Activated CD4-positive, alpha-beta T cell treated with anti-CD3 and anti-CD28 coated beads, Interleukin-2, amount 50 U/mL, for 24 hours (primary cell): ENCODE results near the gene GIT2.
"Not testable (repeated sequence)": the region's sequence is repeated elsewhere in the genome, so short reads cannot be mapped to it uniquely, and the experiment has no call there.

Experiments
- DNase-seq, 2 donors: peaks; one replicate each; pipeline ENCODE4 v3.0.0-alpha.2; 2020; ENCODE audit warnings: low read depth in 1 of 2, low spot score in 1 of 2

Gene GIT2

DNA sequence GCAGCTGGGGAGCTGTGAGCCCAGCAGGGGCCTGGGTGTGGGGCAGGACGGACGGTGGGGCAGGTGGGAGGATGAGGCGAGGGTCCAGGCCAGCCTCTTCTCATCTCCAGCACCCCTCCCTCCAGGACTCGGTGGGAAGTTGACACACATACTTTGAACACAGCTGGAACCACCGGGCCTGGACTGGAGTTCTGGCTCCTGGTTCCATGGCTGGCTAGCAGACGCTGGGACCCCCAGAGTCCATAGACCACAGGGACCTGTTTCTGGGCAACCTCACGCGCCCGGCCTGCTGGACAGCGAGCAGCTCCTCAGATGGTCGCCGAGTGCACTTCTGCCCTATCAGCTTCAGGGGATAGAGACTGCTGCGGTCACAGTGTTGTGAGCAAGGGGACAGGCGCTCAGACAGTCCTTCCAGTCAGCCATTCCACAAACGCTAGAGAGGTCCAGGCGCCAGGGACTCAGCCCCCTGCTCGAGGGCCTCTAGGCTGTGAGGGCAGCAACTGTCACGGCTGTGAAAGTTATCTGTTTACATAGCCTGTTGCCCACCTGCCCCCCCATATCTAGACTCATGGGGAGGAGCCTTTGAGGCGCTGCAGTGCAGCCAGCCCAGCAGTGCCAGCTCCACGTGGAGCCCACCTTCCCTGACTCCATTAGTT lies 70.9 kb downstream of the GIT2 start:
- no peak for DNase-seq

DNA sequence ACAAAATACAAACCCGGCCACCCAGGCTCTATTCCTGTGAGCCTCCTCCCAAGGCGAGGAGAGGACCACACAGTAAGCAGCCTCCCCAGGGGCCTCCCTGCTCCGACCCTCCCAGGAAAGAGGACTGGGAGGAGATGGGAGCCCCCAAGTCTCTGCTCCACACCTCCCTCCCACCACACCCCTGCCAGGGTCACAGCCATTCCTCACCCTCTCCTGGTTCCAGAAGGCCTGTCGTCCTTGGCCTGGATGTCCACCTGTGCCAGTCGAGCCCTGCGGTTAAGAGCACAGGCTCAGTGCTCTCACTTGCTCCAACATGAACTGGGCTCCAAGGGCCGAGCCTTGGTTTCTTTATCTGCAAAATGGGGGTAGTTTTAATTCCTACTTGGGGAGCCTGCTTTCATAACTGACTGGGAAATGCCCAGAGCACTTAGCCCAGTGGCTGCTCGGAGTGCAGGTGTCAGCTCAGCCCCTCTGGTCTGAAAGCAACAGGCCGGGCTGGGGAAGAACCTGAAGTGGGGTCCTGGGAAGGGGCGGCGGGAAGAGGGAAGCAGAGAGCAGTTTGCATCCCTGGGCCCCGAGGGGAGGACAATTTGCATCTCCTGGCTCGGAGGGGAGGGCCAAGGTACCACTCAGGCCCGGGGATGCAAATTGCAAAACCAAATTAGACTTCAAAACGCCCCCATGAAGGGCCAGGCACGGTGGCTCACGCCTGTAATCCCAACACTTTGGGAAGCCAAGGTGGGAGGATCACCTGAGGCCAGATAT lies 72.5 kb downstream of the GIT2 start:
- DNase-seq = no peak

DNA sequence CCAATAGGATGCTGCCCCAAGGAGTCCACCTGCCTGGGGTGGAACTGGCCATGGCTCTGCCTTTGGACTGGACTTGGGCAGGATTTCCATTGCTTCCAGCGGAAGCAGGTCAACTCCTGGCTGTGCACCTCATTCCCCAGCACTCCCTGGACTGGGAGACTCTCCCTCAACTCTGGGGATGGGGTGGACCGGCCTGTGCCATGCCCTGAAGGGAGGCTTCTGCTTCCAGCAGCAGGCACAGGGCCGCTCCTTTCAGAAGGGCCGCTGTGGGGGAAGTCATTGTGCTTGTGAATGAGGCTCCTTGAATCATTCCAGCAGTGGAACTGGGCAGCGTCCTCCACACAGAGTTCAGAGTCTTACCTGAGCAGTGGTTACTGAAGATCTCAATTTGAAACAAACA lies 73.1 kb downstream of the GIT2 start:
- no peak for DNase-seq

DNA sequence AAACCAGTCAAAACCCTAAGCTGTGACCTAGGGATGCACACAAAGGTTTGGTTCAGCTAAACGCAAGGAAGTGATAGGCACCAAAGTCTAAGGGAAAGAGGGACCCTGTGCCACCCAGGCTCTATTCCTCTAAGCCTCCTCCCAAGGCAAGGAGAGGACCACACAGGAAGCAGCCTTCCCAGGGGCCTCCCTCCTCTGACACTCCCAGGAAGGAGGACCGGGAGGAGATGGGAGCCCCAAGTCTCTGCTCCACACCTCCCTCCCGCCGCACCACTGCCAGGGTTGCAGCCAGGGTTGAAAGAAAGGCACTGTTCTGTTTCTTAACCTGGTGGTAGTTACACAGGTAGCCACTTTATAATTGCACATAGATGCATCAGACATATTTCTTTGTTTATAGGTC lies 74.2 kb downstream of the GIT2 start:
- no peak for DNase-seq

DNA sequence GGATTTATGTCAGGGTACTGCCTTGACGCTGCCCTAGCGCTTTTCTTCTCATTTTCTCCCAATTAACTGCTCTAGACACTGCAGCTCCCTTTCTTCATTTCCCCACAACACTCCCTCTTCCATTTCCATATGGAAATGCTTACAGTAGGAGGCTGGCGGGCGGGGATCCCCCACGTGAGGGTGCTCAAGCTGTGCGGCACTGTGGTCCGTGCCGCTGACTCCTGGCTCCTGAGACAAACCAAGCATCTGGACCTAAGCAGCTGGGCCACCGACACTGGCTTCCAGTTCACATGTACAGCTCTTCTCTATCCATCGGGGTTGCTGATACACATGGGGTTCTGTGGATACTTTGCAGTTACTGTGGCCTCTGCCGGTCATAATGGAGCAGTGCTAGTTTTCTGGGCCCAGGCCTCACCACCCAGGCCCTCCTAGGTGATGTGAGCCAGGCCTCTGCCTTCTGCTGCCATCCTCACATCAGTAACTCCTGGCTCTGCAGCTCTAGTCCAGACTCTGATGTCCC lies 75.8 kb downstream of the GIT2 start:
- no peak for DNase-seq

DNA sequence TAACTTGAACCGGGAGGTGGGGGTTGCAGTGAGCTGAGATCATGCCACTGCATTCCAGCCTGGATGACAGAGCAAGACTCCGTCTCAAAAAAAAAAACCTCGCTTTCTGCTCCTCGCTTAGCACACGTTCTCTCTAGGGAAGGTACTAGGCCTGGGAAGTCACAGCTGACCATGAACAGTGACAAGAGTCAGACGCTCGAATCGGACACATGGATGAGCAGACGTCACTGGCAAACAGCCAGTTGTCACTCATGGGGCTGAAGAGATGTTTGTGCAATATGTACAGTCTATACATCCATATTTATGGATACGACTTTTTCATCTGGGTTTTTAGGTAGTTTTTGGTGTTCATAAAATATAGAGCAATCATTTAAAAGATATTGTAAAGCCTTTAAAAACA lies 76.7 kb downstream of the GIT2 start:
- DNase-seq = no peak

DNA sequence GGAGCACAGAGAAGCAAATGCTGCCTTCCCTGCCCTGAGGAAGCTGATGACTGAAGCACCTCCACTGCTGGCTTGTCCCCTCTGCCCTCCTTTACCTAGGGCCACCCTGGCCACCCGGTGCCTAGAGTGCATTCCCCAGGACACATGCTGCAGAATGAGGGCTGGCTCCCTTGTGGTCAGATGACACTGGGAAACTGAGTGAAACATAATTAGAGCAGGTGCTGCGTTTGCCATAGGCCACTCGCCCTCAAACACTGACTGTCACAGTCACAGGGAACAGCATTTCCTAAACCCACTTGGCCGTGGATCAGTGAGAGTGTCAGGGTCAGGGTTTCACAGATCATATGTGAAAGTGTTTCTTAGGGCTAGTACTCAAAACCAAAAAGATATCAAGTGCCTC lies 80.1 kb downstream of the GIT2 start:
- DNase-seq = no peak

DNA sequence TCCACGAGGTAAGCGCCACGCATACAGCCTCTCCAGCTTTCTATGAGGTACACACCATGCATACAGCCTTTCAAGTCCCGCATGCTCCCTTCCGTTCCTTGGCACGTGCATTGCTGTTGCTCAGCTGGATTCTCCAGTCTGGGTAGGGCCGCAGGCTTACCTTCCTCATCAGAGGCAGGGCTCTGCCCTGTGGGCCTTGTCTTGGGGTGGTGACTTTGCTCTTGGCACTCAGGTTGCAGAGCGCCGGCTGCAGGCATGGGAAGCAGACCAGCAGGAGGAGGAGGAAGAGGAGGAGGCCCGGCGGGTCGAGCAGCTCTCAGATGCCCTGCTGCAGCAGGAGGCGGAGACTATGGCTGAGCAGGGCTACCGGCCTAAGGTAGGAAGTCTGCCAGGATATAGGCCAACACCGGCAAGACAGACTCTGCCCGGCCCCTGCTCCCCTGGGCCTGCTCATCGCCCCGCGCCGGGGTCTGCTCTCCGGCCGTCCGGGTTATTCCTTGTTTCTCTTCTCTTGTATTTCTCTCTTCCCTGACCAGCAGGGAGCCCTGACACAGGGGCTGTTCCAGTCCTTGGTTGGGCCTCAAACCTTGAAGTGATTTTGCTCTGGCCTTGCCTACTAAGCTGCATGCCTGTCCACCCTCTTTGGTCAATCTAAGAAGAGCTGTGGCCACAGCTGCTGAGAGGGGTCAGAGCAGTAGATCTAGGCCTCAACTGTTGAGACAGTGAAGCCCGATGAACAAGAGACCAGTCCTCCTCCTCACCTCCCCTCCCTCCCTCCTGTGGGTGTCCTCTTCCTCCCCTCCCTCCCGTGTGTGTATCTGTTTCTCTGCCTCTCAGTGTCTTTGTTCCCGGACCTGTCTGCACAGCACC lies 80.8 kb downstream of the GIT2 start:
- DNase-seq = no peak

DNA sequence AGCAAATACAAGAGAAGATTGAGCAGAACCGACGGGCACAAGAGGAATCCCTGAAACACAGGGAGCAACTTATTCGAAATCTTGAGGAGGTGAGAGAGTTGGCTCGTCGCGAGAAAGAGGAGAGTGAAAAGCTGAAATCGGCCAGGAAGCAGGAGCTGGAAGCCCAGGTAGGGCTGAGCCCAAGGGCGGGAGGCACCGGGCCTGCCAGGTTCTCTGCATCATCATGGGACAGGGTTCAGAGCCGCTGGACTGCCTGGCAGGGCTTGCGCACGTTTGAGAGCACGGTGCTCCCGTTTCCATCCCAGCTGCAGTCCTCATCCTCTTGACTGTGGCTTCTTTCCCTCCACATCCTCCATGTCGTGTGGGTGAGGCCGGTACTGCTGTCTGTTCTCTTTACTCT lies 81.7 kb downstream of the GIT2 start:
- no peak for DNase-seq

DNA sequence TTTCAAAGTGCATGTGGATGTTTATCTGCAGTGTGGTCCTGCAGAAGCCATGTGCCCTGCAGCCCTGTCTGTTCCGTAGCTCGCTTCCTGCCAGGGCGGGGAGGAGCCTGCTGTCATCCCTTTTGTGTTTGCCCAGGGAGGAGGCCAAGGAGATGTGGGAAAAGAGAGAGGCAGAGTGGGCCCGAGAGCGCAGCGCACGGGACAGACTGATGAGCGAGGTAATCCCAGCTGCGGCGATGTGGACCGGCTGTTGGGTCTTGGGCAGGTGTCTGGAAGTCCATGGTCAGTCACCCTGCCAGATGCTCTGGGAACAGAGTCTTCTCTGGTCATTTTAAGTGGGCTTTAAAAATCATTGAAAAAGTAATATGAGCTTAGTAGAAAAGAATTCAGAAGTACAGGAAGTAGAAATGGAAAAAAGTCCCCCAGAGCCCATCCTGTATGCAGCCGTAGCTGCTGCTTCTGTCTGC lies 83.3 kb downstream of the GIT2 start:
- DNase-seq = no peak

DNA sequence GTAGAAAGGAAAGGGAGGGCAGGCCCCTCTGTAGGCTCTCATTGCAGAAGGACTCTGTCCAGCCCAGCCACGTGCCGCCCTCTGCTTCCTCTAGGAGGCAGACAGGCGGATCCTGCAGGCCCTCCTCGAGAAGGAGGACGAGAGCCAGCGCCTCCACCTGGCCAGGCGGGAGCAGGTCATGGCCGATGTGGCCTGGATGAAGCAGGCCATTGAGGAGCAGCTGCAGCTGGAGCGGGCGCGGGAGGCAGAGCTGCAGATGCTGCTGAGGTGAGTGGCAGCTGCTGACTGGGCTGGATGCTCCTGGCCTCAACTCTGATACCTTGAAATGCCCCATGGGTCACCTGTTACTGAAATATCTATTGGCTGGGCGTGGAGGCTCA lies 85.2 kb downstream of the GIT2 start:
- DNase-seq = no peak

DNA sequence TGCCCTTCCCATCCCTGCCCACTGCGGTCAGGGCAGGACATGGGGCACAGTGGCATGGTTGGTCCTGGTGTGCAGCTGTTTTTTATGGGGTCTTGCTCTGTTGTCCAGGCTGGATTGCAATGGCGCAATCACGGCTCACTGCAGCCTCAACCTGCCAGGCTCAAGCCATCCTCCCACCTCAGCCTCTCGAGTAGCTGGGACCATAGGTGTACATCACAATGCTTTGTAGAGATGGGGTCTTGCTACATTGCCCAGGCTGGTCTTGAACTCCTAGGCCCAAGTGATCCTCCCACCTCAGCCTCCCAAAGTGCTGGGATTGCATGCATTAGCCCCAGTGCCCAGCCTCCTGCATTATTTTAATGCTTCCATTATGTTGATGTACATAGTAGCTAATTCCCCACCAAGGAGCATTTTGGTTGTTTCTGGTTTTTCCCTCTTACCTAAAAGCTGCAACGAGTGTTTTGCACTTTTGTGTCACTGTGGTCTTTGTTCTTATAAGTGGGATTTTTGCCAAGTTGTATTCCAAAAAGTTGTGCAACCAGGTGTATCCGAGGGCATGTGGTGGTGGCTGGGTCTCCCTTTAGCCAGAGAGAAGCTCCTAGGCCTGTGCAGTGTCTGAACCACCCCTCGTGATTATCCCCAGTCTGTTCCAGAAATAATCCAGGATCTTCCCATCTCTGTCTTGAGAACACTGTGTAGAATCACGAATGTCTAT lies 85.8 kb downstream of the GIT2 start:
- no peak for DNase-seq

DNA sequence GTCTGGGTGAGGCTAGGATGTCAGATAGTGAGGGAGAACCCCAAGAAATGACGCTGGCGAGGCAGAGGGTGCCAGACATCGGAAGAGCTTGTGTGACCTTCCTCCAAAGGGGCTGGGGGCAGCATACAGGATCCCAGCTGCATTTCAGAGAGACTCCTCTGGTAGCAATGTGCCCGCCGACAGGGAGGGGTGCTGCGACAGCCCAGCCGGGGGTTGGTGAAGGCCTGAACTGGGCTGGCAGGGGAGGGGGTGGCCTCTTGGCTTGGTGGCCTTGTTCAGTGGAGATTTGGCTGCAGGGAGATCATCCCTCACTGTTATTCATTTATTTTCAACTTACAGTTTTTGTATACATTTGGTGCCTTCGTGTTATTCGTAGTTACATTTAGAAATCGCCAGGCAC lies 90.9 kb downstream of the GIT2 start:
- DNase-seq = no peak

DNA sequence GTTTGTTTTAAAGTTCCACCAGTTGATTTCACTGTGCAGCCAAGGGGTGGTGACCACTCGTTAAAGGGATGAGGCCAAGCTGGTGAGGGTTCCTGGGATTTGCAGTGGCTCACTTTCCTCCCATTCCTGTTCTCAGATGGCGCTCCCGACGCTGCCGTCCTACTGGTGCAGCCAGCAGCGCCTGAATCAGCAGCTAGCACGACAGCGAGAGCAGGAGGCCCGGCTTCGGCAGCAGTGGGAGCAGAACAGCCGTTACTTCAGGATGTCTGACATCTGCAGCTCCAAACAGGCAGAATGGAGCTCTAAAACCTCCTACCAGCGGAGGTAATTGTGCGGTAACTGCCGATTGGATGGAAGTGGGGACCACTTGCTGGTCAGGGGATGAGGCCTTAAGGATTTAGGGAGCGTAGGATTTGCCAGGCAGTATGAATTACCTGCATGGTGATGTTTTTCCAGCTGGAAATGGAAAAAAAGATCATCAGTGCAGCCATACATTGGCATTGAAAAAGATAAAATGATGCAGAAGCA lies 93.2 kb downstream of the GIT2 start:
- no peak for DNase-seq

DNA sequence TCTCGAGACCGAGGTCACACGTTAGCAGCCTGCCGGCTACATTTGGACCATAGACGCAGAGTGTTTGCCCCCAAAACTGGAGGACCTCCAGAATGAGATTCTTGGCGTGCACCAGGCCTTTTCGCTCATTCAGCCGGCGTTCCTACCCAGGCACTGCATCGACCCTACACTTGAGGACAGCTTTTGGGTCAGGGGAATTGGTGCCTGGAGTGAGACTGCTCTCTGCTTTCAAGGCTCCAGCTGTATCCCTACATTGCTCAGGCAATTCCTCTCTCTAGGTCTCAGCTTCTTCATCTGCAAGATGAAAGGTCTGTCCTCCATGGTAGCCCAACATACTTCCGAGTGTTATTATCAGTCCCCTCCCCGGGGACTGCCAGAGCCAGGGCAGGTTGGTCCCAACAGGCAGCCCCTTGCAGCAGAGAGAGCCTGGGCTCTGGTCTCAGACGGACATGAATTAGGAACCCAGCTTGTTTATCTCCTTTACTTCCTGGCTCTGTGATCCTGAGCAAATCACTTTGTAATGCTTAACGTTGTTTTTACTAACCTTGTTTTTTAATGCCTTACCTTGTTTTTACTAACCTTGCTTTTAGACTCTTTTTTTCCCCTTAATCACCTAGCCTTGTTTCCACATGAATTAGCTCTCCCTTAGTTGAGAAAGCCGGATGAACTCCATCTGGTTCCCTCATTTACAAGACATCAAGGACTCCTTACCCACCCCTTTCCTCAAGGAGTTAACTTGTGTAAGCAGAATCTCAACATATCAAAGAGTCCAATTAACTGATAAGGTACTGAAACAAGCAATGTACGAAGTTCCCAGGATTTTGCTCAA lies 95.2 kb downstream of the GIT2 start:
- DNase-seq = no peak

DNA sequence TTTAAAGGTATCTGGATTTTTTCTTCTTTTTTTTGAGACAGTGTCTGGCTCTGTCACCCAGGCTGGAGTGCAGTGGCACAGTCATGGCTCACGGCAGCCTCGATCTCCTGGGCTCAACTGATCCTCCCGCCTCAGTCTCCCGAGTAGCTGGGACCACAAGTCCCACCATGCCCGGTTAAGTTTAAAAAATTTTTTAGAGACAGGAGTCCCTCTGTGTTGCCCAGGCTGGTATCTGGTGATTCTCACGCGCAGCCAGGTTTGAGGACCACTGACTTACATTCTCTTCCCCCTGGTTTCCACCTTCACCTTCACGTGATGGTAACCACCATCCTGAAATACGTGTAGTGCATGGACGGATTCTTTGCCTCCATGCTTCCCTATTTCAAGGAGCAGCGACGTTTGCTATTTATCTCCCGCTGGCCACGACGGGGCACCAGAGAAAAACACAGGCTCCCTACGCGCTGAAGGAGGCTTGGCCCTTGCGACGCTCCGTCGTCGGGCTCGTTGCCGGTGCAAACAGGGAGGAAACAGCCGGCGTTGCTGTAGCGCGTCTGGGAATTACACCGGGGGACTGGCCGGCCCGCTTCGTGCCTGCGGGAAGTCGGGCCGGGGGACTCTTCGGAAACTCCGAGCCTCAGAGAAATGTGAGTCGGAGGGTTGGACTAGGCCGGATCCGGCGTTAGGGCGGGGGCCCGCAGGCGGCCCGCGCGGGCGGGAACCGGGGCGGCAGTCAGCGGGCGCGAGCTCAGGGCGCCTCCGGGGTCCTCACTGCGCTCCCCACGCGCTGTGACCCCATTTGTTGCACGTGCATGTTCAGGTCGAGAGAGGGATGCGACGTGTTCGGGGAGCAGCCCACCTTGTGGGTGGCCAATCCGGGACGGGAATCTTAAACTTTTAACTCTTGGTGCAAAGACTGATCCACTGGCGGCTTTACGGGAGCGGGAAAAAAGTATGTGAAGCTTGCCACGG lies 96.1 kb downstream of the GIT2 start, which contains the start of gene TCHP:
Gene TCHP (plus strand): TSS at position 492 of the 969 bp plus-strand sequence. CDS start 2,753 bp downstream, outside the sequence.
- peak; percentile 49 to 59 for DNase-seq

DNA sequence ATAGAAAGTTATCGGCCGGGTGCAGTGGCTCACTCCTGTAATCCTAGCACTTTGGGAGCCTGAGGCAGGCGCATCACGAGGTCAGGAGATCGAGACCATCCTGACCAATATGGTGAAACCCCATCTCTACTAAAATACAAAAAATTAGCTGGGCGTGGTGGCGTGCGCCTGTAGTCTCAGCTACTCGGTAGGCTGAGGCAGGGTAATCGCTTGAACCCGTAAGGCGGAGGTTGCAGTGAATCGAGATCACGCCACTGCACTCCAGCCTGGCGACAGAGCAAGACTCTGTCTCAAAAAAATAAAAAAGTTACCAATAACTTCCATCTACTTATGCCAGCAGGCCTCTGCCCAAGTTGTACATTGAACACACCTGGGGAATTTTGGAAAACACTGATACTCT lies 96.8 kb downstream of the GIT2 start:
- not testable (repeated sequence) for DNase-seq

DNA sequence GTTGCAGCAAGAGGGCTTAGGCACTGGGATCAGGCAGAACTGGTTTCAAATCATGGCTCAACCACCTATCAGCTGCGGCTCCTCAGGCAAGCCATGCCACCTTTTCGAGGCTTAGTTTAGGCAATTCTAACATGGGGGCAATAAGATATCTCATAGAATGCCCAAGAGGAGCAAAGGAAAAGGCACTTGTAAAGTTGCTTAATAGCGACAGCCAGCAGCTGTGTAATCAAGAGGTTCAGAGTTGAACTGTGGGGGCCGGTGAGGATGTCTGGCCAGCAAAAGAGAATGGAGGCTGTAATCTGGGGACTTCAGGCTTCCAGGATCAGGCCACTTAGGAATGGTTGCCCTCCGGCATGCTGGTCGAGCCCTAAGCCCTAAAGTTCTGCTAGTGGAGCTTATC lies 99.1 kb downstream of the GIT2 start:
- no peak for DNase-seq

DNA sequence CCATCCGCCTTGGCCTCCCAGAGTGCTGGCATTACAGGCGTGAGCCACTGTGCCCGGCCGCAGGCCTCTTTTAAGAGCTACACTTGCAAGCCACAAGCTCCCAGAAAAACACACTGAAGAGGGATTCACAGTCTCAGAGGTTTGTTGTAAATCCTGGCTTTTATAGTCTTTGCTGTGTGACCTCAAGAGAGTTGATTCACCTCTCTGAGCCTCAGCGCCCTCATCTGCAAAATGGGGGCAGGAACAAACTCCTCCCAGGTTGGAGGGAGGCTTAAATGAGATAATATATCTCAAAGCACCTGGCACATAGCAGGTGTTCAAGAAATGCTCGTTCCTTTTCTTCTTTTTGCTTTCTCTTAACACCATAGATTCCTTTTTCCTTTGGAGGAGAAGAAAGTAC lies 100.0 kb downstream of the GIT2 start:
- no peak for DNase-seq
